Sigmoid colon (tissue), 7 donors: Measurements from ENCODE around the gene SSBP4. TPM values are rescaled to one million over a fixed set of nuclear protein-coding genes. Genes with fewer than 3 reads are reported as not detected.

Source experiments
- DNase-seq: peaks from one replicate; pipeline ENCODE4 v3.0.0-alpha.2; 2019
- H3K27ac ChIP-seq, 4 donors: fragments of 200-600 bp; sonication (generic); one replicate each; pipeline ENCODE4 v1.5.1; 2016 to 2019; ENCODE audit warnings: mild to moderate bottlenecking in 1 of 4
- H3K27me3 ChIP-seq, 3 donors: fragments of 200-600 bp; sonication (generic); one replicate each; pipeline ENCODE4 v1.5.1; 2019; ENCODE audit warnings: mild to moderate bottlenecking in 1 of 3
- H3K36me3 ChIP-seq, 4 donors: fragments of 200-600 bp; sonication (generic); one replicate each; pipeline ENCODE4 v1.5.1; 2016 to 2019
- H3K4me1 ChIP-seq, 4 donors: fragments of 200-600 bp; sonication (generic); one replicate each; pipeline ENCODE4 v1.5.1; 2017 to 2019
- H3K4me3 ChIP-seq, 4 donors: fragments of 200-600 bp; sonication (generic); one replicate each; pipeline ENCODE4 v1.5.1; 2017 to 2019; ENCODE audit warnings: mild to moderate bottlenecking in 2 of 4, moderate library complexity in 1 of 4
- H3K9me3 ChIP-seq, 4 donors: fragments of 200-600 bp in 3 of 4; sonication (generic) in 3 of 4; one replicate each; pipeline versions ENCODE4 v1.5.1 to v1.6.1; 2013 to 2019
- EP300 ChIP-seq, 4 donors: sonication (generic); formaldehyde crosslinking; IDR thresholded peaks; one replicate each; pipeline ENCODE4 v1.6.1; 2017; ENCODE audit warnings: antibody characterized with exemption in 4 of 4
- POLR2A ChIP-seq, 2 donors: fragments of 450-650 bp; IDR thresholded peaks; one replicate each; pipeline ENCODE4 v1.6.1; 2016; ENCODE audit warnings: antibody characterized with exemption in 2 of 2, mild to moderate bottlenecking in 2 of 2, moderate library complexity in 2 of 2
- POLR2AphosphoS5 ChIP-seq, 4 donors: sonication (generic); formaldehyde crosslinking; IDR thresholded peaks; one replicate each; pipeline ENCODE4 v1.6.1; 2017; ENCODE audit warnings: antibody characterized with exemption in 4 of 4
- WGBS, 2 donors: extraction: QIAGEN DNeasy Blood & Tissue Kit; methylation state at CpG; one replicate each; pipeline ENCODE4 v1.1.7; 2013; 5-methylcytosine and 5-hydroxymethylcytosine counted together
- intact Hi-C: fragments of 100-400 bp; cut with DNase I; formaldehyde crosslinking; loops from one replicate; pipeline ENCODE4 v1.15.1; 2023
- polyA plus RNA-seq, 3 donors: library from polyadenylated mRNA; stranded (reverse); fragments of 200-250 nt; gene quantifications; one replicate each; pipeline ENCODE4 v1.2.3, GENCODE V29; 2013
- total RNA-seq, 4 donors: library from RNA; depleted of rRNA; stranded (reverse); fragments of >200 nt; gene quantifications; one replicate each; pipeline ENCODE4 v1.1.0, GENCODE V29; 2016
- TF ChIP-seq, protein P1 (sequence below), 4 experiments: fragments of 450-650 bp in 3 of 4; fragments of 200-600 bp in 1 of 4; IDR thresholded peaks; one replicate each; pipeline ENCODE4 v1.5.1; 2016 to 2019; ENCODE audit warnings: antibody characterized with exemption in 4 of 4, mild to moderate bottlenecking in 3 of 4, moderate library complexity in 2 of 4
- donor health status: healthy with polysubstance abuse.
- donor health status: Bipolar disorder and iron deficiency.
- donor health status: healthy.

SSBP4 gene
- total and polyA plus RNA-seq, 7 donors = 13.9 to 71.4 (median 52.4) TPM

- H3K4me1 ChIP-seq = peaks cover 0 to 73% (median 67%) of the 10 kb centered on the region in 4 donors
- 3 to 19% methylated on average over 39 of the region's 39 CpGs for WGBS, 2 donors
These were observed 559 bp upstream of the SSBP4 start for GRCh38 chr19:18418483-18419194.

GRCh38 chr19:18419699-18420460, 682 bp downstream of the SSBP4 start:
- no peaks in the 10 kb centered on the region for H3K36me3 ChIP-seq
- intact Hi-C loops = loop anchor here (5.0 to 10.0 kb wide), 2 partner anchors 138 to 305 kb away; partner anchors contain the start of gene JUND
- peaks cover 0 to 79% (median 65%) of the 10 kb centered on the region in 4 donors for H3K4me1 ChIP-seq
- no peaks in the 10 kb centered on the region for H3K9me3 ChIP-seq
- peaks cover 0 to 29% (median 3%) of the 10 kb centered on the region in 3 donors for H3K27me3 ChIP-seq
- TF ChIP-seq EP300 (IDR thresholded peaks at IDR 0.05) (no peak), POLR2AphosphoS5 (IDR thresholded peaks at IDR 0.05) (no peak), POLR2A (IDR thresholded peaks at IDR 0.05) (no peak)
- TF ChIP-seq, protein P1, sequence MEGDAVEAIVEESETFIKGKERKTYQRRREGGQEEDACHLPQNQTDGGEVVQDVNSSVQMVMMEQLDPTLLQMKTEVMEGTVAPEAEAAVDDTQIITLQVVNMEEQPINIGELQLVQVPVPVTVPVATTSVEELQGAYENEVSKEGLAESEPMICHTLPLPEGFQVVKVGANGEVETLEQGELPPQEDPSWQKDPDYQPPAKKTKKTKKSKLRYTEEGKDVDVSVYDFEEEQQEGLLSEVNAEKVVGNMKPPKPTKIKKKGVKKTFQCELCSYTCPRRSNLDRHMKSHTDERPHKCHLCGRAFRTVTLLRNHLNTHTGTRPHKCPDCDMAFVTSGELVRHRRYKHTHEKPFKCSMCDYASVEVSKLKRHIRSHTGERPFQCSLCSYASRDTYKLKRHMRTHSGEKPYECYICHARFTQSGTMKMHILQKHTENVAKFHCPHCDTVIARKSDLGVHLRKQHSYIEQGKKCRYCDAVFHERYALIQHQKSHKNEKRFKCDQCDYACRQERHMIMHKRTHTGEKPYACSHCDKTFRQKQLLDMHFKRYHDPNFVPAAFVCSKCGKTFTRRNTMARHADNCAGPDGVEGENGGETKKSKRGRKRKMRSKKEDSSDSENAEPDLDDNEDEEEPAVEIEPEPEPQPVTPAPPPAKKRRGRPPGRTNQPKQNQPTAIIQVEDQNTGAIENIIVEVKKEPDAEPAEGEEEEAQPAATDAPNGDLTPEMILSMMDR (IDR thresholded peaks at IDR 0.05) = no peak
- H3K27ac ChIP-seq = peak overlapping the region; percentile 82 to 88 (median 86)
- no peak for DNase-seq
- peak overlapping the region; percentile 41 to 74 (median 64) for H3K4me3 ChIP-seq
- 1% methylated on average over 97 of the region's 97 CpGs for WGBS, 2 donors

More at GRCh38 chr19:18418483-18419194, 559 bp upstream of the SSBP4 start:
- H3K27me3 ChIP-seq = peaks cover 0 to 29% (median 3%) of the 10 kb centered on the region in 3 donors
- intact Hi-C loops = loop anchor here (5.0 to 10.0 kb wide), 2 partner anchors 136 to 304 kb away; partner anchors contain the start of gene JUND
- no peaks in the 10 kb centered on the region for H3K36me3 ChIP-seq
- peak overlapping the region; percentile 20 to 74 (median 64) for H3K4me3 ChIP-seq
- no peak for TF ChIP-seq POLR2A (IDR thresholded peaks at IDR 0.05)
- TF ChIP-seq EP300 (IDR thresholded peaks at IDR 0.05) = no peak
- TF ChIP-seq, protein P1 (IDR thresholded peaks at IDR 0.05) = no peak
- no peak for TF ChIP-seq POLR2AphosphoS5 (IDR thresholded peaks at IDR 0.05)
- no peaks in the 10 kb centered on the region for H3K9me3 ChIP-seq
- peak overlapping the region; percentile 82 to 88 (median 86) for H3K27ac ChIP-seq
- DNase-seq = no peak

DNA sequence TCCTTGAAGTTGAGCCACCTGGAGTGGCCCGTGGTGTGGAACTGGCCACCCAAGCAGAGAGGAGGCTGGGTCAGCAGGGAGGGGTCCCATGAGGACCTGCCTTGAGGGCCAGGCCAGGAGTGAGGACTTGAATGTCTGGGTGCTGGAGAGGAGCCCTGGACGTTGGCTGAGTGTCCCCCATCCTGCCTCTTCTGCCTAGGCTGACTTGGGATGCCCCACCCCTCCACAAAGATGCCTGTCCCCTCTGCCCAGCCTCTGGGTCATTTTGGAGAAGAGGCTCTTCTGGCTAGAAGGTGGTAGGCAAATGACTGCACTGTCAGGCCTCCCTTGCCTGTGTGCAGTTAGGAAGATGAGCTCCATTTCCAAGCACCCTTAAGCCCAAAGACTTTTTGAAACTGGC, 1.7 kb downstream of the SSBP4 start:
- Histone ChIP-seq H3K4me1 (peaks cover 0 to 79% (median 64%) of the 10 kb centered on the region in 4 donors), H3K9me3 (no peaks in the 10 kb centered on the region), H3K27ac (peak overlapping the region; percentile 82 to 88 (median 86)), H3K36me3 (no peaks in the 10 kb centered on the region), H3K4me3 (peak overlapping the region in 2 of 4 donors; percentile 61 to 74), H3K27me3 (peaks cover 0 to 26% (median 3%) of the 10 kb centered on the region in 3 donors)
- 45 to 62% methylated on average over 2 of the region's 2 CpGs for WGBS, 2 donors
- intact Hi-C loops = no loop called here
- no peak for TF ChIP-seq POLR2A (IDR thresholded peaks at IDR 0.05)
- DNase-seq = no peak

DNA sequence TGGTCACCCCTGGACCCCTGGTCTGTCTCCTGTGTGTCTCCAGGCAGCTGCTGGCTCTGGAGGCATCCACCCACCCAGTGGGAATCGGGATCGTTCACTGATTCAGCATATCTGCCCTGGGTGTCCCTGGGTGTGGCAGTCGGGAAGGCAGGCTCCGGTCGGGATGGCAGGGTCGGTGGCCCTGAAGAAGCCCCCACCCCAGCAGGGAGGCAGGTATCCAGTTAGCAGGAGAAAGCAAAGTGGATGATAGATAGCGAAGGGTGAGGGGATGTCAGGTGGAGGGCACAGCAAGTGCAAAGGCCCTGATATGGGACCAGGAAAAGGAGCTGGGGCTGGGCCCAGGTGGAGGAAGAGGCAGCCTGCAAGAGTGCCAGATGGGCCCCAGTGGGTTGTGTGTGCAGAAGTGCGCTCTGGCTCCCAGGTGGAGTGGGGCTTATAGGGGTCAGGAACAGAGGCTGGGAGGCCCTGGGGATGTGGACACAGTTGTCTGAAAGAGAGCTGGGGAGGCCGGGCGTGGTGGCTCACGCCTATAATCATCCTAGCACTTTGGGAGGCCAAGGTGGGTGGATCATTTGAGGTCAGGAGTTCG, 2.3 kb downstream of the SSBP4 start:
- no peak overlapping the region for H3K4me3 ChIP-seq
- intact Hi-C loops = no loop called here
- no peaks in the 10 kb centered on the region for H3K36me3 ChIP-seq
- peak overlapping the region; percentile 28 to 87 (median 83) for H3K27ac ChIP-seq
- TF ChIP-seq EP300 (IDR thresholded peaks at IDR 0.05) (no peak), POLR2A (IDR thresholded peaks at IDR 0.05) (no peak), POLR2AphosphoS5 (IDR thresholded peaks at IDR 0.05) (no peak)
- TF ChIP-seq, protein P1 (IDR thresholded peaks at IDR 0.05) = no peak
- peaks cover 0 to 22% (median 3%) of the 10 kb centered on the region in 3 donors for H3K27me3 ChIP-seq
- WGBS, 2 donors = 56 to 75% methylated on average over 12 of the region's 12 CpGs
- no peaks in the 10 kb centered on the region for H3K9me3 ChIP-seq
- DNase-seq = no peak
- H3K4me1 ChIP-seq = peaks cover 0 to 79% (median 64%) of the 10 kb centered on the region in 4 donors
